PFSK-1 (cell line): ENCODE results near the gene FOXJ3.

Source experiments
- FOXP2 ChIP-seq: optimal IDR thresholded peaks from 2 replicates; pipeline ENCODE3; 2011; ENCODE audit warnings: borderline replicate concordance, control low read depth, inconsistent platforms; ENCODE audit not compliant: insufficient read depth; ENCODE audit errors: extremely low read length, extremely low read depth
- POLR2AphosphoS5 ChIP-seq: IDR thresholded peaks from 2 replicates; pipeline ENCODE4 v1.6.1; 2012; ENCODE audit warnings: low read depth, mild to moderate bottlenecking, control low read depth, low read length, moderate library complexity
- REST ChIP-seq, 2 experiments: IDR thresholded peaks; 2 replicates each; pipeline versions ENCODE4 v1.6.1 to v1.8.0; 2011 to 2012; ENCODE audit warnings: low read depth in 2 of 2, low read length in 2 of 2, control low read depth in 1 of 2, inconsistent platforms in 1 of 2, mild to moderate bottlenecking in 1 of 2, moderate library complexity in 1 of 2; ENCODE audit not compliant: insufficient read depth in 1 of 2
- SIN3A ChIP-seq: IDR thresholded peaks from 2 replicates; pipeline ENCODE4 v1.6.1; 2012; ENCODE audit warnings: mild to moderate bottlenecking, low read length, moderate library complexity, borderline replicate concordance; ENCODE audit not compliant: insufficient read depth
- TAF1 ChIP-seq: IDR thresholded peaks from 2 replicates; pipeline ENCODE4 v1.6.1; 2012; ENCODE audit warnings: low read length, control low read depth, borderline replicate concordance; ENCODE audit not compliant: insufficient read depth

GRCh38 chr1:42198251-42198650, 136.8 kb downstream of the FOXJ3 start:
- TF ChIP-seq SIN3A (no peak), REST (IDR thresholded peaks at IDR 0.05; ENCODE audit: insufficient read depth in 1 of 2, low read depth in 2 of 2, low read length in 2 of 2) (no peak), POLR2AphosphoS5 (no peak), TAF1 (no peak), FOXP2 (no peak)
